T follicular helper cell (primary cell): ENCODE data around the gene CIZ1.

Experiments used
- DNase-seq: peaks from one replicate; pipeline ENCODE4 v3.0.0-alpha.2; 2020; ENCODE audit warnings: low read depth

Gene CIZ1

GRCh38 chr9:128124873-128125579, 66.3 kb downstream of the CIZ1 start:
- DNase-seq, result no peak

DNA sequence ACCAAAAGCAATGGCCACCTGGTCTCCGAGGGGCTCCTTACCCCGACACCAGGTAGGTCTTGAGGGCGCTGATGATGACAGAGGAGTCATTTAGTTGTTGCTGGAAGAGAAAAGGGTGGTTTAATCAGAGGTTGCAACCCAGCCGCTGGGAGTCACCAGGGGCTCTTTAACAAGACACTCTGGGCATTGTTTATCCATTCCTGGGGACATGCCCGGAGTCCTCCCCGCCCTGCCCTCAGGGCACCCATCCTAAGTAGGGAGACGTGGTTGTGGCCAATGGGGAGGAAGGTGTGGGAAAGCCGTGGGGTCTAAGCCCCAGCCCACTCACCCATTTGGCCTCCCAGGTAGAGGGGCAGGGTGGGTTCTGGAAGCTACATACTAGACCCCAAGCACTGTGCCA, 66.9 kb downstream of the CIZ1 start:
- DNase-seq, result no peak

DNA sequence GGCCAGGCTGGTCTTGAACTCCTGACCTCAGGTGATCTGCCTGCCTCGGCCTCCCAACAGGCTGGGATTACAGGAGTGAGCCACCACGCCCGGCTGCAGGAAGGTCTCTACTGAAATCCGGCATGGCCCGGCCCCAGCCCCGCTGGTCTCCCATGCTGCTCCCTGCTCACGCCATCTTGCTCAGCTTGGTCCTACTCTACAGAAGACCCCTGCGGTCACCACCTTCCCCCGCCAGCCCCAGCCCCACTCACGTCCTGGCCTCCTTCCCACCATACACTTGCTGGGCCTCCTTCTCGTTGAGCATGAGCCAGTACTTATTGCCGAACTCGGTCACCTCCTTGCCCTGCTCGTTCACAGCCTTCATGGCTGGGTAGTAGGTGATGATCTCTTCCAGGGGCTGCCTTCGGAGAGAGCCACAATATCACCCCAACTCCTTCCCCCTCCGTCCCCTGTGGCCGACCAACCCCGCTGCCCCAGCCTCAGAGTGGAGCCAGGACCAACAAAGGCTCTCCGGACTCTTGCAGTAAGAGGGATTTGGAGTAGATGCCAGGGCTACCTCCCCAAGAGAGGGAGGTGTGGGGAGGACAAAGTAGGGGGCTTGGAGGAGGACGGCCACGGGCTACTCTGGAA, 67.8 kb downstream of the CIZ1 start:
- no peak for DNase-seq

GRCh38 chr9:128122809-128123175, 68.6 kb downstream of the CIZ1 start:
- DNase-seq, result no peak

GRCh38 chr9:128121924-128122808, 69.2 kb downstream of the CIZ1 start:
- DNase-seq, result no peak

DNA sequence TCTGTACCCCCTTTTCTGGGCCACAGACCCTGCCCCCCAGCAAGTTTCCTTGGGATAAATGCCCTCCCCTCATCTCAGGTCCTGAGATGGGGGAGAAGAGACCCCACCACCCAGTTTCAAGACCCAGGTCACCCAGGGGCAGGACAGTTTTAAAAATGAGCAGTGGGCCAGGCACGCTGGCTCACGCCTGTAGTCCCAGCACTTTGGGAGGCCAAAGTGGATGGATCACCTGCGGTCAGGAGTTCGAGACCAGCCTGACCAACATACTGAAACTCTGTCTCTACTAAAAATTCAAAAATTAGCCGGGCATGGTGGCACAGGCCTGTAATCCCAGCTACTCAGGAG, 69.9 kb downstream of the CIZ1 start:
- no peak for DNase-seq

GRCh38 chr9:128120741-128121465, 70.5 kb downstream of the CIZ1 start:
- DNase-seq, result no peak

GRCh38 chr9:128120061-128120740, 71.2 kb downstream of the CIZ1 start:
- no peak for DNase-seq

DNA sequence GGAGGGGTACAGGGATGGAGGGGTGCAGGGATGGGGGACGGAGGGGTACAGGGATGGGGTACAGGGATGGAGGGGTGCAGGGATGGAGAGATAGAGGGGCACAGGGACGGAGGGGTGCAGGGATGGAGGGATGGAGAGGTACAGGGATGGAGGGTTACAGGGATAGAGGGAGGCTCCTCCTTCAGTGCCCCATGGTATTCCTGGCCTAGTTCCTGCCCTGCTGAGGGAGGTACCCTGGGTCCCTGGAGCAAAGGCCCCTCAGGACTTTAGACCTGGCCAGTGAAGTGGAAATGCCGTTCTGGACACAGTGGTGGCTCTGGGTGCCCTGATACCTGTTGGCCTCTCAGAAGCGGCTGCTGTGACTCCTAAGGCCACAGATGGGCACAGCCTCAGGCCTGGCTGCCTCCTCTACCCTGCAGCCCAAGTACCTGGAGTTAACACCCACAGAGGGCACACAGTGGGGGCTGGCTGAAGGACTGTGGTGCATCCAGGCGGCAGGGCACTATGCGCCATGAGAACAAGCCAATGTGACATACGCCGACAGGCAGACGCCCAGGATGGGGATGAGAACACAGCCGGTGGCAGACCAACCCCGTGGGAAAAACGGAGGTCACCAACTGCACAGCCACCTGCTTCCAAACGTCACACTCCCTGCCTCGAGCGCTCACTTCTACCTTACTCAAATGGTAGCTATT, 72.3 kb downstream of the CIZ1 start:
- no peak for DNase-seq

GRCh38 chr9:128118472-128118857, 72.9 kb downstream of the CIZ1 start:
- DNase-seq, result no peak

DNA sequence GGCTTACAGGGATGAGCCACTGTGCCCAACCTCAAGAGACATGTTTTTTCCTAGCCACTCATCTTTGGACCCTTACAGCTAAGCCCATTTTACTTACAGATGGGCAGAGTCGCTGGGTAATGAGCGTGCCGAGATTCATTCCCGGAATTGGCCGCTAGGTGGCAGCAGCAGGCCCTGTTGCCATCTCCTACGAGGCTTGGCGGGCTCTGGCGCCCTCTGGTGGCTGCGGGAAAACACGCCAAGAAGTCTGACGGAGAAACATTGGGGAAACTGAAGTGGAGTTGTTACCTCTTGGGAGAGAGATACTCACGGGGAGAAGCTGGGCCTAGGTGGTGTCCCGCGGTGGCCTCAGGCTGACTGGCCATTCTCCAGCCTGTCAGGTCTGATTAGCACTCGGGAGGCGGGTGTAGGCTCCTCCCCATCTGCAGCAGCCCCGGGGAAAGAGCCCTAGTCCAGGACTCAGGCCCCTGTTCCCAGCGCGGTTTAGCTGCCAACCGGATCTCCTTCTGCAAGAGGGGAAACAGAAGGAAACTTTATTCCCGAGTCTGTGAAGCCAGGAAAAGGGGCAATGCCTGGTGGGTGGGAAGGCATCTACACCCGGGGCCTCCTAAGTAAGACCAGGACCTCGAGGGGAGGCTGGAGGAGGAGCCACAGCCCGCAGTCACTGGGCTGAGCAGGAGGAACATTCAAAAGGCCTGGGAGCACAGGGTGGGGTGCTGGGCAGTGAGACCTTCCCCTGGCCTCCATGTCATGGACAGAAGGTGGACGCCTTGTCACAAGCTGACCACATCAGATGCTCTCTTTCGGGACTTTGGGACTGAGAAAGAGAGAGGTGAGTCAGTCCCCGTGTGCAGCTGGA, 73.5 kb downstream of the CIZ1 start:
- DNase-seq, result peak; percentile 93

GRCh38 chr9:128116104-128117083, 75.0 kb downstream of the CIZ1 start:
- no peak for DNase-seq
